Measurements from ENCODE around the gene RAP1B.

DNA sequence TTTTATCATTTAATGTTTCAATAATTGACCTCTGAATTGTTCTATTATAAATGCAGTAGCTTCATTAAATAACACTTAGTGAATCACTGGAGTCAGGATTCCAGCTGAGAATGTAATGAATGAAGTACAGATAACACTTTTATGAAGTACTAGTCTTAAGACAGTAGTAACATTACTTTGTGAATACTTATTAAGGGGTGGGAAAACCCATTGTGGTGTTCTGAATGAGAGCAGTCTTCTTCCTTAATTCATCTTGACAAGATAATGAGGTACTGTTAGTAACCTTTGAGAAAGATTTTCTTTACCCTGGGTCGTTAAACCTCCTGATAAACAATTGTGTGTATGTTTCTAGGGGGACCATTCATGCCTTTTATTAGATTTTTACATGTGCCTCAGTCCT is 88.8 kb downstream of the RAP1B start:
- TF ChIP-seq POLR2A (IDR thresholded peaks at IDR 0.05; ENCODE audit: low read depth, low read length) (no peak), BHLHE40 (IDR thresholded peaks at IDR 0.05; ENCODE audit: low read depth, low read length) (no peak), CHD1 (IDR thresholded peaks at IDR 0.05; ENCODE audit: low read depth, low read length) (no peak), CEBPB (IDR thresholded peaks at IDR 0.05; ENCODE audit: low read depth, low read length) (no peak), MXI1 (IDR thresholded peaks at IDR 0.05; ENCODE audit: borderline replicate concordance, low read depth, low read length) (no peak), MAFK (IDR thresholded peaks at IDR 0.05; ENCODE audit: low read depth, low read length) (no peak)
- TF ChIP-seq, protein P1, sequence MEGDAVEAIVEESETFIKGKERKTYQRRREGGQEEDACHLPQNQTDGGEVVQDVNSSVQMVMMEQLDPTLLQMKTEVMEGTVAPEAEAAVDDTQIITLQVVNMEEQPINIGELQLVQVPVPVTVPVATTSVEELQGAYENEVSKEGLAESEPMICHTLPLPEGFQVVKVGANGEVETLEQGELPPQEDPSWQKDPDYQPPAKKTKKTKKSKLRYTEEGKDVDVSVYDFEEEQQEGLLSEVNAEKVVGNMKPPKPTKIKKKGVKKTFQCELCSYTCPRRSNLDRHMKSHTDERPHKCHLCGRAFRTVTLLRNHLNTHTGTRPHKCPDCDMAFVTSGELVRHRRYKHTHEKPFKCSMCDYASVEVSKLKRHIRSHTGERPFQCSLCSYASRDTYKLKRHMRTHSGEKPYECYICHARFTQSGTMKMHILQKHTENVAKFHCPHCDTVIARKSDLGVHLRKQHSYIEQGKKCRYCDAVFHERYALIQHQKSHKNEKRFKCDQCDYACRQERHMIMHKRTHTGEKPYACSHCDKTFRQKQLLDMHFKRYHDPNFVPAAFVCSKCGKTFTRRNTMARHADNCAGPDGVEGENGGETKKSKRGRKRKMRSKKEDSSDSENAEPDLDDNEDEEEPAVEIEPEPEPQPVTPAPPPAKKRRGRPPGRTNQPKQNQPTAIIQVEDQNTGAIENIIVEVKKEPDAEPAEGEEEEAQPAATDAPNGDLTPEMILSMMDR (conservative IDR thresholded peaks at IDR 0.05; ENCODE audit: low read depth, low read length): no peak
- TF ChIP-seq, protein P2, sequence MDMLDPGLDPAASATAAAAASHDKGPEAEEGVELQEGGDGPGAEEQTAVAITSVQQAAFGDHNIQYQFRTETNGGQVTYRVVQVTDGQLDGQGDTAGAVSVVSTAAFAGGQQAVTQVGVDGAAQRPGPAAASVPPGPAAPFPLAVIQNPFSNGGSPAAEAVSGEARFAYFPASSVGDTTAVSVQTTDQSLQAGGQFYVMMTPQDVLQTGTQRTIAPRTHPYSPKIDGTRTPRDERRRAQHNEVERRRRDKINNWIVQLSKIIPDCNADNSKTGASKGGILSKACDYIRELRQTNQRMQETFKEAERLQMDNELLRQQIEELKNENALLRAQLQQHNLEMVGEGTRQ (IDR thresholded peaks at IDR 0.05; ENCODE audit: low read depth, low read length): no peak

Data from IMR-90 (cell line).